GM12892 (cell line): ENCODE data around the gene PRR3.

ENCODE experiments used
- POLR2A ChIP-seq: IDR thresholded peaks from 2 replicates; pipeline ENCODE4 v1.6.1; 2011; ENCODE audit warnings: low read depth, low read length, control low read depth
- POLR2AphosphoS5 ChIP-seq: IDR thresholded peaks from 2 replicates; pipeline ENCODE4 v1.6.1; 2011; ENCODE audit warnings: low read depth, low read length, control low read depth
- TAF1 ChIP-seq: IDR thresholded peaks from 2 replicates; pipeline ENCODE4 v1.6.1; 2011; ENCODE audit warnings: low read depth, mild to moderate bottlenecking, control low read depth, low read length, borderline replicate concordance

DNA sequence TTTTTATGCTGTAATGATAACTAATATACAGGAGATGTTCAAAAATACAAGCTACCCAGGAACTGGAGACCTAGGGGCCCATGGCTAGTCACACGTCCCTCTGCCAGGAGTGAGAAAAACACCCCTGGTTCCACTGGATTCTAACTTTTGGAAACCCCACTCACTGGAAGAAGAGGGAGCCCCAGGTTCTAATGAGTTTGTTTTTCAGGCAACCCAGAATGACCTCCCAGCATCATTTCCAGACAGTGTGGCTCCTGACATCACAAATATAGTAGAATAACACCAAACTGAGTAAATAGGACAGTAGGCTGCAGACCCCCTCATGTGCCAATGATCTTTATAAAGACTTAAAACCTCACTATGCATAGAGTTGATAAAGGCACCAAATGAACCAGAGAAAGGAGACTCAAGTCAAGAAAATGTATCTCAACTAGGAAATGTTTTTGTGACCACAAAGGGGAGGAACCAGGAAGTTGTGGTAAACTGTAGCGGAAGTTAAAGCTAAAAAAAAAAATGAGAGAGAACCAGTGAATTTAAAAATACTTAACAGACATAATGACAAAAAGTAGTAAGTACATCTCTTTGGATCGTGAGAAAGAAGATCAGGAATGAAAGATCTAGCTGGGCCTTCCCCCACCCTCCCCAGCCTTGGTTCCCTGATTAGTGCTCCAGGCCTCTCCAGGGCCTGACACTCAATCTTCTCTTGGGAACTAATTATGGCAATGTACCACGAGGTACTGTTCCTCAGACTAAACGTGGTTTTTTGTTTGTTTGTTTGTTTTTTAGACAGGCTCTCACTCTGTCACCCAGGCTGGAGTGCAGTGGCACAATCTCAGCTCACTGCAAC is 48.0 kb upstream of the PRR3 start:
- TF ChIP-seq POLR2AphosphoS5 = no peak
- TF ChIP-seq POLR2A = no peak
- TF ChIP-seq TAF1 = no peak; the same call in 1 of the 2 replicates
